T follicular helper cell (primary cell): ENCODE results near the gene TTYH1.

Experiments used
- DNase-seq: peaks from one replicate; pipeline ENCODE4 v3.0.0-alpha.2; 2020; ENCODE audit warnings: low read depth

TTYH1 gene

DNA sequence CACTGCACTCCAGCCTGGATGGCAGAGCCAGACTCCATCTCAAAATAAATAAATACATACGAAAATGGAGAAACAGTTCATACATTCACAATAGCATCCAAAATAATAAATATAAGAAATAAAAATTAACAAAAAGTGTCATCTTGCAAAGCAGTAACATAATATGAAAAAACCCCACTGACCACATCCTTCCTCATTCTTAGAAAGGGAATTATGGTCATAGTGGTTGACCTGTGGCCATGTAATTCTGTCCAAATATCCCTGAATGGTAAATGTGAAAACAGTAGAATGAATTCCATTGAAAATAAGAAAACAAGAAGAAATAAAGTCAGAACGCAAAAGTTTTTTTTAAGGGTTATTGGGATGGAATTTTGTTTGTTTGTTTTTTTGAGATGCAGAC is 64.8 kb downstream of the TTYH1 start:
- DNase-seq: no peak

DNA sequence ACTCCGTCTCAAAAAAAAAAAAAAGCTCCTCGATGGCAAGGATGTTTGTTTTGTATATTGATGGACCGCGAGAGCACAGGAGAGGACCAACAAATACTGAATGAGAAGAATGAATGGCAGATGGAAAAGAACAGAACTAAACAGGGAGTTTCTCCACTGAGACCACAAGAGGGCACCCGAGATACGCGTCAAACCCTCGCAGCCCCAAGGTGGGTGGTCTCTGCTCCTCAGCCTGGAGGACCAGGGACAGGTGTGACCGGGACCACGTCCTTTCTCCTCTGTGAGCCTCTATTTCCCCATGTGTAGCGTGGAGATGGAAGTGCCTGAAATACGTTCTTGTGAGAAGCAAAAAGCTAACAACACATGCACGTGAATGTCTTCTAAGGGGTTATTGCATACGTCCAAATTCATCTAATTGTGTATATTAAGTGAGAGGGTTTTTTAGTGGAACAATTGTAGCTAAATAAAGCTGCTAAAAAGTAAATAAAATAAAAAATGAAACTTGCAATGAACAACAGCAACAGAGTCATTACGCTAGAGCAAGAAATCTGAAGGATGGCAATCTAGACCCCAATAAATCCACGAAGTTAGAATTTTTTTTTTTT is 66.2 kb downstream of the TTYH1 start:
- DNase-seq: no peak

- no peak for DNase-seq
Measured at GRCh38 chr19:54482889-54483288, 67.6 kb downstream of the TTYH1 start.

DNA sequence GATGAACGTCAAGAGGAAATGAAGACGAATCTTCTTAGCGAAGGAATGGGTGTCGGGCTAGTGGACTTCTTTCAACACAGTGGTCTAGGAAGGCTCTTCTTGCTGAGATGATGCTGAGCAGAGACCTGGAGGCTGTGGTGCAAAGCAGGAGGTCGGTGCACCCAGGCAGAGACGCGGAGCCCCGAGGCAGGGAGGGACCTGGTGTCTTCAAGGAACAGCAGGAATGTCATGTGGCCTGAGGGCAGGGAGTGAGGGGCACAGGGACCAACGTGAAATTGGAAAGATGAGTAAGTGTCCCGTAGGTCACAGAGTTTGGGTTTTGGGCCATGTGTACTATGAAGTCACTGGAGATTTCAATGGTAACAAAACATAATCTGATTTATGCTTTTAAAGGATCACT is 69.2 kb downstream of the TTYH1 start:
- DNase-seq: no peak

- DNase-seq: no peak
Measured at GRCh38 chr19:54485851-54486250, 70.6 kb downstream of the TTYH1 start.
